HG03565 (cell line): Measurements from ENCODE around the gene ZNF688.

Experiments
- ATAC-seq: cut with Tn5 transposase; IDR thresholded peaks from one replicate; pipeline ENCODE4 v1.9.1; 2021; ENCODE audit warnings: mild to moderate bottlenecking, moderate library complexity; ENCODE audit not compliant: unreplicated experiment

The ZNF688 gene

DNA sequence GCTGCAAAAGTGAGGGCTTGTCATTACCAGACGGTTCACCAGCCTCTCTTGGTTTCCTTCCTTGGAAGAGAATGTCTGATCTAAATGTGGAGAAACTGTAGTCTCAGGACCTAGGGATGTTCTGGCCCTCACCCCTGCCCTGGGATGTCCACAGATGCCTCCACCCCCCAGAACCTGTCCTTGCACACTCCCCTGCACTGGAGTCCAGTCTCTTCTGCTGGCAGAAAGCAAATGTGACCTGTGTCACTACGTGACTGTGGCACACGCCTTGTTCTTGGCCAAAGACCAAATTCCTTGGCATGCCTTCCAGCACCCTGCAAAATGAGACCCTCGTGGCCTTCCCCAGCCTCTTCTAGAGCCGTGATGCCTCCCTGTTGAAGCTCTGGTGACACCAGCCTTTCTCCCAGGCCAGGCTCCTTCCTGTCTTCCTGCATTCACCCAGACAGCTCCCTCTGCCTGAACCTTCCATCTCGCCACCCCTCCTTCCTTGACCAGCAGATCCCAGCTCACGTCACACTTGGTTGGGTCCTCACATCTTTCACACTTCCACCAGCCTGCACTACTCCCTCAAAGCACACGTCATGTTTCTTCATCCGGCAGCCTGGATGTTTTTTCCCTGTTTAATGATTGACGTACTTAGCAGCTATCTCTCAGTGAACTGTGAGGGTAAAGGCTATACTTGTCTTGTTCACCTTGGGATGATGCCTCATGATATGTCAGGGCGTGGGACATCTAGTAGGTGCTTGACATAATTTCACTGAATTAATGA, 49.5 kb downstream of the ZNF688 start:
- ATAC-seq: no peak

DNA sequence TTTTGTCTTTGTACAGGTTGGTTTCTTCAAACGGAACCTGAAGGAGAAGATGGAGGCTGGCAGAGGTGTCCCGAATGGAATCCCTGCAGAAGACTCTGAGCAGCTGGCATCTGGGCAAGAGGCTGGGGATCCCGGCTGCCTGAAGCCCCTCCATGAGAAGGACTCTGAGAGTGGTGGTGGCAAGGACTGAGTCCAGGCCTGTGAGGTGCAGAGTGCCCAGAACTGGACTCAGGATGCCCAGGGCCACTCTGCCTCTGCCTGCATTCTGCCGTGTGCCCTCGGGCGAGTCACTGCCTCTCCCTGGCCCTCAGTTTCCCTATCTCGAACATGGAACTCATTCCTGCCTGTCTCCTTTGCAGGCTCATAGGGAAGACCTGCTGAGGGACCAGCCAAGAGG, 50.0 kb downstream of the ZNF688 start:
- no peak for ATAC-seq
